Cerebellar nuclear complex (tissue), 1 donor: ENCODE data around the gene EXT2.

Experiments
- DNase-seq, 2 experiments: peaks; one replicate each; lab custom pipeline; 2025; lab: John Stamatoyannopoulos, UW

The EXT2 gene

GRCh38 chr11:44133335-44133946 lies 38.0 kb downstream of the EXT2 start:
- DNase-seq = no peak

GRCh38 chr11:44134625-44135024 lies 39.1 kb downstream of the EXT2 start:
- no peak for DNase-seq

- DNase-seq = no peak
These were observed 40.9 kb downstream of the EXT2 start for GRCh38 chr11:44136176-44136945.

GRCh38 chr11:44137057-44137456 lies 41.6 kb downstream of the EXT2 start:
- no peak for DNase-seq

- no peak for DNase-seq
These were observed 42.8 kb downstream of the EXT2 start for GRCh38 chr11:44138286-44138685.

- DNase-seq = no peak
These were observed 43.5 kb downstream of the EXT2 start for GRCh38 chr11:44138980-44139379.

GRCh38 chr11:44139565-44140330 lies 44.3 kb downstream of the EXT2 start:
- DNase-seq = no peak

- DNase-seq = no peak
These were observed 44.9 kb downstream of the EXT2 start for GRCh38 chr11:44140372-44140771.

- no peak for DNase-seq
These were observed 45.3 kb downstream of the EXT2 start for GRCh38 chr11:44140805-44141204.

- no peak for DNase-seq
These were observed 48.8 kb downstream of the EXT2 start for GRCh38 chr11:44143987-44144909.

GRCh38 chr11:44145011-44145775 lies 49.7 kb downstream of the EXT2 start:
- no peak for DNase-seq

- no peak for DNase-seq
These were observed 51.5 kb downstream of the EXT2 start for GRCh38 chr11:44146931-44147330.

GRCh38 chr11:44147751-44148150 lies 52.3 kb downstream of the EXT2 start:
- DNase-seq = no peak

GRCh38 chr11:44149651-44150050 lies 54.2 kb downstream of the EXT2 start:
- no peak for DNase-seq

GRCh38 chr11:44150401-44150800 lies 54.9 kb downstream of the EXT2 start:
- DNase-seq = no peak

- no peak for DNase-seq
These were observed 61.5 kb downstream of the EXT2 start for GRCh38 chr11:44157019-44157418.

GRCh38 chr11:44158384-44158783 lies 62.9 kb downstream of the EXT2 start:
- no peak for DNase-seq

- no peak for DNase-seq
These were observed 64.6 kb downstream of the EXT2 start for GRCh38 chr11:44159848-44160721.

- DNase-seq = no peak
These were observed 66.5 kb downstream of the EXT2 start for GRCh38 chr11:44162004-44162403.

- DNase-seq = no peak
These were observed 67.2 kb downstream of the EXT2 start for GRCh38 chr11:44162662-44163061.
